ENCODE data around the gene ANKMY2.
"Not testable (repeated sequence)": the region's sequence is repeated elsewhere in the genome, so short reads cannot be mapped to it uniquely, and the experiment has no call there.

The ANKMY2 gene

GRCh38 chr7:16684935-16685334, 39.4 kb upstream of the ANKMY2 start:
- no peak overlapping the region for H3K27ac ChIP-seq (replicated peaks)
- no peak overlapping the region for H3K4me3 ChIP-seq (replicated peaks; ENCODE audit: insufficient read depth, low read length)
- no peaks in the 10 kb centered on the region for H3K27me3 ChIP-seq (ENCODE audit: insufficient read depth, poor library complexity, severe bottlenecking)
- no peak for DNase-seq (ENCODE audit: low read depth in 1 of 2, low spot score in 1 of 2)
- no peak for TF ChIP-seq REST (IDR thresholded peaks at IDR 0.05; ENCODE audit: insufficient replicate concordance, low read depth)
- TF ChIP-seq SPI1 (IDR thresholded peaks at IDR 0.05; ENCODE audit: borderline replicate concordance, low read depth), result no peak
- TF ChIP-seq POLR2AphosphoS5 (IDR thresholded peaks at IDR 0.05; ENCODE audit: low read depth), result no peak
- no peak for TF ChIP-seq CTCF (IDR thresholded peaks at IDR 0.05; ENCODE audit: insufficient read depth, low read length)
- no peak for TF ChIP-seq GABPA (IDR thresholded peaks at IDR 0.05; ENCODE audit: low read depth)

- not testable (repeated sequence) for H3K27ac ChIP-seq (replicated peaks); DNase-seq (ENCODE audit: low read depth in 1 of 2, low spot score in 1 of 2); H3K27me3 ChIP-seq (ENCODE audit: insufficient read depth, poor library complexity, severe bottlenecking); H3K4me3 ChIP-seq (replicated peaks; ENCODE audit: insufficient read depth, low read length)
These were observed 33.4 kb upstream of the ANKMY2 start for GRCh38 chr7:16678645-16679566.

GRCh38 chr7:16677978-16678494, 32.5 kb upstream of the ANKMY2 start:
- TF ChIP-seq GABPA (IDR thresholded peaks at IDR 0.05; ENCODE audit: low read depth) (no peak), POLR2AphosphoS5 (IDR thresholded peaks at IDR 0.05; ENCODE audit: low read depth) (no peak)
- no peak overlapping the region for H3K4me3 ChIP-seq (replicated peaks; ENCODE audit: insufficient read depth, low read length)

DNA sequence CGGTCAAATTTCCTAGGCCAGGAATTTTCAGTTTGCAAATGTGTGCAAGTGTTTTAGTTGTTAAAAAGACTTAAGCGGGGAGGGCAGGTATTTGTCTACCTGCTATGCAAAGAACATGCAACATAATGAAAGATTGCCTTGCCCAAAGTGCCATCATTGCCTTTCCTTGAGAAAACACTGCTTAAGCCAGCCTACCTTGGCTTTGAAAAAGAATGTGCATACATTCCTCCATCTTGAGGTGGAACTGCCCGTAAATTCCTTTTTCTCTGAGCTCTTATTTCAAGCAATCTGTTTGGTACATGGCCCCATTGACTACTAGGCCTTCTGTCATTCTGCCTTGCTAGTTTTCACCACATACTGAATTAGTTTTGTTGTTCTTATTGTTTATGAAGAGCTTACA, 29.7 kb upstream of the ANKMY2 start:
- H3K4me3 ChIP-seq (replicated peaks; ENCODE audit: insufficient read depth, low read length), result no peak overlapping the region
- H3K27ac ChIP-seq (replicated peaks), result no peak overlapping the region
- no peaks in the 10 kb centered on the region for H3K27me3 ChIP-seq (ENCODE audit: insufficient read depth, poor library complexity, severe bottlenecking)
- TF ChIP-seq GABPA (IDR thresholded peaks at IDR 0.05; ENCODE audit: low read depth) (no peak), CTCF (IDR thresholded peaks at IDR 0.05; ENCODE audit: insufficient read depth, low read length) (no peak), POLR2AphosphoS5 (IDR thresholded peaks at IDR 0.05; ENCODE audit: low read depth) (no peak), SPI1 (IDR thresholded peaks at IDR 0.05; ENCODE audit: borderline replicate concordance, low read depth) (no peak), REST (IDR thresholded peaks at IDR 0.05; ENCODE audit: insufficient replicate concordance, low read depth) (no peak)
- no peak for DNase-seq (ENCODE audit: low read depth in 1 of 2, low spot score in 1 of 2)

More at GRCh38 chr7:16677978-16678494, 32.5 kb upstream of the ANKMY2 start:
- Histone ChIP-seq H3K27ac (replicated peaks) (no peak overlapping the region), H3K27me3 (ENCODE audit: insufficient read depth, poor library complexity, severe bottlenecking) (no peaks in the 10 kb centered on the region)
- DNase-seq (ENCODE audit: low read depth in 1 of 2, low spot score in 1 of 2), result no peak

Measured in HL-60 (cell line).